Left ventricle myocardium superior (tissue), 1 donor: Measurements from ENCODE around the gene SEPHS1. TPM values are rescaled to one million over a fixed set of nuclear protein-coding genes. Genes with fewer than 3 reads are reported as not detected.
"Not testable (repeated sequence)": the region's sequence is repeated elsewhere in the genome, so short reads cannot be mapped to it uniquely, and the experiment has no call there.

Experiments used
- ATAC-seq: fragments of 200-7000 bp; cut with Tn5 transposase; one replicate; pipeline ENCODE4 v1.9.1; 2020; ENCODE audit warnings: mild to moderate bottlenecking, moderate library complexity
- DNase-seq: peaks from one replicate; pipeline ENCODE4 v3.0.0-alpha.2; 2020
- intact Hi-C: fragments of 100-400 bp; cut with micrococcal nuclease; formaldehyde crosslinking; loops from one replicate; pipeline ENCODE4 v1.11.0; 2022
- total RNA-seq: library from RNA; stranded (reverse); fragmentation: NEBNext Ultra II Directional; extraction: Animal tissue kit (Norgen Biotek cat#: 25700); gene quantifications from one replicate; pipeline ENCODE4 v1.2.1, GENCODE V29; 2021
- donor health status: DM: no; HTN: yes; CAD: no; lungs with severe emphysema.

The SEPHS1 gene
- total RNA-seq, 1 donor from 2014 or later, result 27.8 TPM

DNA sequence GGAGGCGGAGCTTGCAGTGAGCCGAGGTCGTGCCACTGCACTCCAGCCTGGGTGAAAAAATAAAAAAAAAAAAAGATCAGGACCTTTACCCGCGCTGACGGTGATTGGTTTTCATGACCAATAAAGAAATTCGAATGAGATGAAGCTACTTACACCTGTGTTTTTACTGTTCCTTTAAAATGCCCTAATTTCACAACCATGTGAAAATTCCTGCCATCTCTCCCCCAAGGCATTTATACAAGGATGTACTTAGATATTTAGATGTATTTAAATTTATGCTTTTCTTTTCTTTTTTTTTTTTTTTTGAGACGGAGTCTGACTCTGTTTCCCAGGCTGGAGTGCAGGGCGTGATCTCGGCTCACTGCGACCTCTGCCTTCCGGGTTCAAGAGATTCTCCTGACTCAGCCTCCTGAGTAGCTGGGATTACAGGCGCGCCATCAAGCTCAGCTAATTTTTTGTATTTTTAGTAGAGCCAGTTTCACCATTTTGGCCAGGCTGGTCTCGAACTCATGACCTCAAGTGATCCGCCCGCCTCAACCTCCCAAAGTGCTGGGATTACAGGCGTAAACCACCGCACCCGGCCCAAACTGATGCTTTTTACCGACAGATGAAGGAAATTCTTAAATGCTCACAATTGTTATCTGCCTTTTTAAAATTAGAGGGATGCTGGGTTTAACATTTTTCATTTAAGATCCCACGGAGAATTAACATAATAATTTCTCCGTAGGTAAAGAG lies 45.1 kb downstream of the SEPHS1 start:
- no peak for DNase-seq
- intact Hi-C loops, result loop anchor here (5.0 kb wide), 1 partner anchor 141 kb away; the partner anchor contains the start of gene MCM10
- no peak for ATAC-seq

DNA sequence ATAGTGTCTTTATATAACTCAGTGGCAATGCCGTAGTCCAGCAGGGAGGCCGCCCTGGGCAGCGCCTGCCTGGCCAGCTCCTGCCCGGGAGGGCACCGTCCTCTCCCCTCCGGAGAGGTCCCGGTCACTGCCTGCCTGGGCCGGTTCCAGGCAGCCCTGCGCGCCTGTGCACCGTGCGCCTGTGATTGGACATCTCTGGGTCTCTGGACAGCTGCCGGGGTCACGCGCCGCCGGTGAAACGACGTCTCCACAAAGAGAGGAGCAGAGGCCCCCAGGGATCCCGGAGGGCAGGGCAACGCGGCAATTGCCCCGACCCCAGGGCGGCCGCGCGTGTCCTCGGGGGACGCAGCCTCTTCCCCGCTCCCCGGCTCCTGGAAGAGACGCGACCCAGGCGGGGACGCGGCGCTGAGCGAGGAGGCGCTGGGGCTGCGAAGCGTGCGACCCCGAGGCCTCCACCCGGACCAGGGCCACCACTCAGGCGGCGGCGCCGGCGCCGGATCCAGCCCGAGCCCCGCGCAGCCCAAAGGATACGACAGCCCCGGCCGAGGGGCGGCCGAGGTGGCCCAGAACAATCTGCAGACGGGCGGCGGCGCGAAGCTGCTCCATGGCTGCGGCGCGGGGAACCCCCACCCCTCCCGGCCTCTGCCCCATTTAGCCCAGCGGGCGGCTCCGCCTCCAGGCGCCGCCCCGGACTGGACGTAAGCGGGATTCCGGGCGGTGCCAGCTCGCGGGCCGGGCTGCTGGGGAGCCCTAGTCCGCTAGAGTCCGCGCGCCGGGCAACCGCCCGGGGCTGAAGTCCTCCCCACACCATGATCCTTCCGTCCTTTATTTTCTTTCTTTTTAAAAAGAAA lies 48.4 kb downstream of the SEPHS1 start, which contains the start of gene PHYH:
TSS of gene PHYH (minus strand) at position 628 of the 851 bp plus-strand sequence. CDS start at position 606, 22 bp downstream.
- intact Hi-C loops, result loop anchor here (5.0 kb wide), 1 partner anchor 137 kb away; the partner anchor contains the start of gene MCM10
- DNase-seq (peak; percentile 96), ATAC-seq (peak; percentile 94)

DNA sequence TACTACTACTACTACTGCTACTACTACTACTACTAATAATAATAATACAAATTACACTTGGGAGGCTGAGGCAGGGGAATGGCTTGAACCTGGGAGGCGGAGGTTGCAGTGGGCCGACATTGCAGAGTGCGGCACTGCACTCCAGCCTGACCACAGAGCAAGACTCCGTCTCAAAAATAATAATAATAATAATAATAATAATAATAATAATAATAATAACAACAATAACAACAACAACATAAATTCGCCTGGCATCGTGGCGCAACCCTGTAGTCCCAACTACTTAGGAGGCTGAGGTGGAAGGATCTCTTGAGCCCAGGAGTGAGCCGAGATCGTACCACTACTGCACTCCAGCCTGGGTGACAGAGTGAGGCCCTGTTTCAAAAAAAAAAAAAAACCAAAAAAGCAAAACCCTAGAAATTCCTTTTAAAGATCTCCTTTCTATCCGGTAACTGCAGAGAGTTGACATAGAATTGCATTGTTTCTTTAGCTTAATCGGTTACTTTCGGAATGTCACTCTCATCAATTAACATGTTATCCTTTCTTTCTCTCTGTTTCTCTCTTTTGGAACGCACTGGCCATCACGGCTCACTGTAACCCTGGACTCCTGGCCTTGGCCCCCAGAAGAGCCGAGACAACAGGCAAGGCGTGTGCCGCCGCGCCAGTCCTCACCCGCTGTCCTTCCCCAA lies 49.2 kb downstream of the SEPHS1 start:
- DNase-seq (no peak), ATAC-seq (no peak)
- intact Hi-C loops, result no loop called here

DNA sequence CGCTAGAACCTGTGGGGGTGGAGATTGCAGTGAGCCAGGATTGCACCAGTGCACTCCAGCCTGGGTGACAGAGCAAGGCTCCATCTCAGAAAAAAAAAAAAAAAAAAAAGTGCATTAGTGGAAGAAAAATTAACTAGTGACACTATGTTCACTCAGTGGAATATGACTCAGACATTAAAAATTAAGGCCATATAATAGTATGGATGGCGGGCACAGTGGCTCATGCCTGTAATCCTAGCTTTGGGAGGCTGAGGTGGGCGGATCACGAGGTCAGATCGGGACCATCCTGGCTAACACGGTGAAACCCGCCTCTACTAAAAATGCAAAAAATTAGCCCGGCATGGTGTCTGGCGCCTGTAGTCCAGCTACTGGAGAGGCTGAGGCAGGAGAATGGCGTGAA lies 51.6 kb downstream of the SEPHS1 start:
- ATAC-seq (no peak), DNase-seq (no peak)
- intact Hi-C loops, result no loop called here

DNA sequence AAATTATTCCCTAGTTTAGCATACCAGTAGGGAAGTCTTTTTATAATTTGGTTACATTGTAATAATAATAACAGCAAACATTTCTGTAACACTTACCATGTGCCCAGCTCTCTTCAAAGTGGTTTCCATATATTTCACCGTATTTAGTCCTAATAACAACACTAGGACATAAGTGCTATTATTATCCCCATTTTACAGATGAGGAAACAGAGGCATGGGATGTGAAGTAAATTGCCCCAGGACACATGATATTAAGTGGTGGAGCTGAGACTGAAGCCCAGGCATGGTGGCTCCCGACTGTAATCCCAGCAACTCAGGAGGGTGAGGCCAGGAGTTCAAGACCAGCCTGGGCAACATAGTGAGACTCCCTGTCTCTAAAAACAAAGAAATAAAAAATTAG lies 53.3 kb downstream of the SEPHS1 start:
- DNase-seq (no peak), ATAC-seq (no peak)
- intact Hi-C loops, result no loop called here

DNA sequence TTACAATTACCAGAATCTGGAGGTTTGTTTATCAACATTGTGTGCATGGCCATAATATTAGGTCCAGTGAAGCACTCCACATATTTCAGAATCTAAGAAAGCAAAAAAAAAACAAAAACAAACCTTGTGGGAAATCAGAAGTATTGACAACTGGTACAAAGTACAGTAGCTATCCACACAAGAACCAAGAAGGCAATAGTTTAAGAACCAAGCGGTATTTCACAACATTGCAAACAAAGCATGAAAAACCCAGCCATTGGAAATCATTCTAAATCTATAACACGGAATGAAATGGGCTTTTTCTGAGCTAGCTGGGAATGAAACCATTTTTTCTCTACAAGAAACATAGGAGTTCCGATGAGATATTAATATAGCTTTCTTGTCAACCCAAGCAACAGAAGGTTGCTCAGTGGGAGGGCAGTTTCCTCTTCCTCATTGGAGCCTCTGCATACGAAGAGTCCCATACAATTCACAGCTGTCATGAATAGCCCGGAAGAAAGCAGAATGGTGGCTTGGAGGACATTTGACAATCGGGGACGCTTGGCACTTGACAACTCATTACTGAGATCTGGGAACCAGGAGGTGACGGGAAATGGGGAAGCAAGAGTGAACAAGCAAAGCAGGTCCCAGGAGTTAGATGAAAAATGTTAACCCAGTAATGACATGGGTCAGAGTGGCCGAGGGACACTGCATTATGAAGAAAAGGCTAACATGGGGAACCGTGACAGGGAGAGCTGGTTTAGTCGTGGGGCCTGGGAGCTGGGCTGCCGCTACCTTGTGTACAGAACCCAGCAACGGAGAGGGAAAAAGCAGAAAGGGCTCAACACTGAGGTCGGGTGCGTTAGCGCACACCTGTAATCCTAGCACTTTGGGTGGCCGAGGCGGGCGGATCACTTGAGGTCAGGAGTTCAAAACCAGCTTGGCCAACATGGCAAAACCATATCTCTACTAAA lies 56.0 kb downstream of the SEPHS1 start:
- ATAC-seq (no peak), DNase-seq (no peak)
- intact Hi-C loops, result no loop called here

DNA sequence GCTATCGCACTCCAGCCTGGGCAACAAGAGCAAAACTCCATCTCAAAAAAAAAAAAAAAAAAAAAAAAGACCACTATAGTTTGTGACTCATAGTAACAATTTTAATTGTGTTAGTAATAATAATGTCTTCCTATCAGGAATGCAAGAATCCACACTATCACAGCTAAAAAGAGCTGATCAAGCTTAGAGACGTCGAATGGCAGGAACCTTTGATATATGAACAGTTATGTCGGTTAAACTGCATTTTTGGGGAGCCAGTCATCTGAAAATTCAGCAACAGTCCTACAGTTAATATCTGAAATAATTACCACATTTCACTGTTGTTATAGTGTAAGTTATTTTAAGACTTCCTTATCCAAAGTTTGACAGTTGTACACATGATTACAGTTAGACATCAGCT lies 57.0 kb downstream of the SEPHS1 start:
- ATAC-seq, result no peak
- no peak for DNase-seq
- intact Hi-C loops, result no loop called here

DNA sequence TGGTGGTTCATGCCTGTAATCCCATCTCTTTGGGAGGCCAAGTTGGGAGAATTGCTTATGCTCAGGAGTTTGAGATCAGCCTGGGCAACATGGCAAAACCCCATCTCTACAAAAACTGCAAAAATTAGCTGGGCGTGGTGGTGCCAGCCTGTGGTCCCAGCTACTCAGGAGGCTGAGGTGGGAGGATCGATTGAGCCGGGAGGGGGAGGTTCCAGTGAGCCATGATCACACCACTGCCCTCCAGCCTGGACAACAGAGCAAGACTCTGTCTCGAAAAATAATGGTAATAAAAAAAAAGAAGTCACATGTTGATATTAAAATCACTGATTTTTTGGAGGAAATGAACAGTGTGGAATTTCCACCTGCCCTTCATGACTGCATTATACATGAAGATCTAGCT lies 64.0 kb downstream of the SEPHS1 start:
- ATAC-seq, result no peak
- DNase-seq, result no peak
- intact Hi-C loops, result no loop called here

DNA sequence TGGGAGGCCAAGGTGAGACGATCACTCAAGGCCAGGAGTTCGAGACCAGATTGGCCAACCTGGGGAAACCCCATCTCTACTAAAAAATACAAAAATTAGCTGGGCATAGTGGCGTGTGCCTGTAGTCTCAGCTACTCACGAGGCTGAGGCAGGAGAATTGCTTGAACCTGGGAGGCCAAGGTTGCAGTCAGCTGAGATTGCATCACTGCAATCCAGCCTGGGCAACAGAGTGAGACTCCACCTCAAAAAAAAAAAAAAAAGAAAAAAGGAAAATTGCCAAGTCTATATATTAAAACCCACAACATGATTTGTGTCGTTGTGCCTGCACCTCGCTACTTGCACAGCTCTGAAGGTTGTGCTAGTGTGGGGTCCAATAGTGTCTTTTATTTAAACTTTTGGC lies 65.7 kb downstream of the SEPHS1 start:
- DNase-seq, ATAC-seq, intact Hi-C loops: not testable (repeated sequence)

DNA sequence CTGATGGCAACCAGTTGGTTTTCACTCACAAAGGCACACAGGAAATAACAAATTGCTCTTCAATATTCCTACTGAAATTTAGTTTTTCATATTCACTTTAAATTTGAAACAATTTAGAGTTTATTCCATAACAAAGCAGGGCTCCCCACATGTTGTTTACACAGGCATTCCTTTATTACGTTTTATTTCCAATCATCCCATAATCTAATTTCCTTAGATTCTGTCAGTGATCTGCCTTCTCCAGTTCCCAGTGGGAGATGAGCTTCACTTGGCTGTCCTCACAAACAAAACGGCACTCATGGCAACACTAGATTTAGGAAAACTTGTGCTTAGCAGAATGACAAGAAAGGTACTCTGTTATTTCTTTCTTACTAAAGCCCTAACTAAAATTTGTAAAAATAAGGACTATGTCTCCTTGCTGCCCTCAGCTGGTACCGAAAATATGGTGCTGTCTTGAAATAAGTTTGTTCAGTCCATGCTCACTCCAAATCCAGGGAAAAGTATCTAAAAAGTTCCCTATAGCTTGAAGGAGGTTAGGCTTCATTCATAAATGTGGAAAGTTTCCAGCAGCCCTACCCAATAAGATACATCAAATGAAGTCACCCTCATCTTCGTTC lies 71.2 kb downstream of the SEPHS1 start:
- intact Hi-C loops, result no loop called here
- DNase-seq (no peak), ATAC-seq (no peak)

DNA sequence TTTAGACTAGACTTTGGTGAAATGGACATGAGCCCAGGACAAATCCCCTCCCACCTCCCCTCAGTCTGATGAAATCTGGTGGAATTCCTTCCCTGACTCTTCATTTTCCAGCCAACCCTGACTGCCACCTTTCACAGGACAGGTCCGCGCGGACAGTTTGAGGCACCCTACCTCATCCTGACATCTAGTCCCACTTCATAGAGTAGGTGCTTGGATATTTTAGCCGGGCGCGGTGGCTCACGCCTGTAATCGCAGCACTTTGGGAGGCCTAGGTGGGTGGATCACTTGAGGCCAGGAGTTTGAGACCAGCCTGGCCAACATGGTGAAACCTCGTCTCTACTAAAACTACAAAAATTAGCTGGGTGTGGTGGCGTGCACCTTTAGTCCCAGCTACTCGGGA lies 71.9 kb downstream of the SEPHS1 start:
- DNase-seq, ATAC-seq, intact Hi-C loops: not testable (repeated sequence)

DNA sequence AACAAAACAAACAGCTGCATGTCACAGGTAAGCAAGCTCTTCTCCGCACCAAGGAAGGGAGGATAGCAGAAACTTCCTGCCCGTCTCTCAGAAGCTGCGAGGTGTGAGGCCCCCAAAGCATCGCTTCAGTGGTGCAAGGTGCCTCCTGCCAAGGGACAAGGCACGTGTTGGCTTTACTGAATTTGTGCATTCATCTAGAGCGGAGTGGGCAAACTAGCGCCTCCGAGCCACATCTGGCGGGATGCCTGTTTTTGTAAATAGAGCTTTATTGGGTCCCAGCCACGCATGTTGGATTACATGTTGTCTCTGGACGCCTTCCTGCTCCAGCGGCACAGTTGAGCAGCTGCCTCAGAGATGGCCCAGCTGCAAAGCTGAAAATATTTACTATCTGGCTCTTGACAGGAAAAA lies 75.9 kb downstream of the SEPHS1 start:
- intact Hi-C loops, result no loop called here
- DNase-seq, result peak; percentile 66
- peak; percentile 85 for ATAC-seq

DNA sequence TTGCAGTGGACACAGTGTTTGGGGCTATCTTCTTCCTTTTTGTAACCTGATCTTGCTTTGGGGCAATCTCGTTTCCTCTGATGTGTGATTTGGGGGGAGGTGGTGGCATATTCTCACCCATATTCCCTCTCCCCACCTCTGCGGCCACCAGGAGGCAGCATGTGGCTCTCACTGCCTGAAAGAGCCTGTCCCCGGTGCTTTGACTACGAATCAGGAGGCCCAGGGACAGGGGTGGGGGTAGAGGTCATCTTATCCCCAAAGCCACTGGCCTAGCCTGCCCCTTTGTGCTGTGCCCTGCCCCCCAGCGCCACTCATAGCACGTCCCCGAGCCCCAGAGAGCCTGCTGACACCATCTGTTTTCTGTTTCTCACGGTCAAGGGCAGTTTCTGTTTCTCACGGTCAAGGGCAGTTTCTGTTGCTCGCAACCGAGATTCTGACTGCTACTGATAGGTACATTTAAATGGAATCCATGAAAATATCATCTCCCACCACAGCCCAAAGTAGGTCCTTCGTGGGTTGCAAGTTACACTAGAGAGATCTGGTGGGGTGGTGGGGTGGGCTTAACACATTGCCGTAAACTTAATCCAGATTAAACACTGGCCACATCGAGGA lies 76.4 kb downstream of the SEPHS1 start:
- intact Hi-C loops, result no loop called here
- DNase-seq (peak; percentile 56), ATAC-seq (peak; percentile 47)

DNA sequence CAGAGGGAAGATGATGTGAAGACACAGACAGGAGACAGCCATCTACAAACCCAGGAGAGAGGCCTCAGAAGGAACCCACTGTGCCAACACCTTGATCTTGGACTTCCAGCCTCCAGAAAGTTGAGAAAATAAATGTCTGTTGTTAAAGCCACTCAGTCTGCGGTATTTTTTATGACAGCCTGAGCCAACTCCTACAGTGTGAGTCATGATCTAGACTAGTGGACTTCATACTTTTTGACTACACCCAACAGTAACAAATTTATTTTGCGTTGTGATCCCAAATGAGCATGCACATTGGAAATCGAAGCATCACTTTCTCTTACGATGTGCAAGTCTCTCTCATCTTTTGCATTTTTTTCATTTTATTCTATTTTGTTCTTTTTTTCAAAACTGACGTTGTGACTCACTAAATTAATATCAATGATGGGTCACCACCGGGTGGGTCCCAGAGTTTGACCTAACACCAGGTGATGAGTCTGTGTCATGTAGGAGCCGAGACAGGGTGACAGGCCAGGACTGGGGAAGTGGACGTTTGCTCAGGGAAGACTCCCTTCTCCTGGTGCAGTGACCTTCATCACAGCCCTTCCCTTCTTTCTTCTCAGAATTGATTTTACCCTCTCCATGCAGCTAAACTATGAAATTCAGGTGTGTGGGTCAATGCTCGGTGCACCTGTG lies 77.1 kb downstream of the SEPHS1 start:
- intact Hi-C loops, result no loop called here
- no peak for DNase-seq
- ATAC-seq, result peak; percentile 78

DNA sequence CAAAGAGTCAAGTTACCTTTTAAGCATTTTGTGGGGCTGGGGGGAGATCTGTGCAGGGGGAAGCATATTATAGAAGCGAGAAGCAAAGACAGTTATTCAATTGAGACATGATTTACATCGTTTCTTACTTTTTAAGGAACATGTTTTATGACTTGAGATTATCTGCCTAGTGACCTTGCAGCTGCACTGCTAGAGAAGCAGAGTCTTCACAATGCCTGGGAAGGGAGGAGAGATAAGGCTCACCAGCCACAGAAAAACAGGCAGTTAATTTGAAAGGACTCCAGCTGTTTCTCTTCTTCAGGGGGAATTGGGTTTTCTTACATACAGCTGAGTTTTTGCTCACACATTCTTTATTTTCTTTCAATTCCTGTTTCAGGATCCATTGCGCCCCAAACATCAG lies 79.3 kb downstream of the SEPHS1 start:
- DNase-seq (no peak), ATAC-seq (no peak)
- intact Hi-C loops, result no loop called here

DNA sequence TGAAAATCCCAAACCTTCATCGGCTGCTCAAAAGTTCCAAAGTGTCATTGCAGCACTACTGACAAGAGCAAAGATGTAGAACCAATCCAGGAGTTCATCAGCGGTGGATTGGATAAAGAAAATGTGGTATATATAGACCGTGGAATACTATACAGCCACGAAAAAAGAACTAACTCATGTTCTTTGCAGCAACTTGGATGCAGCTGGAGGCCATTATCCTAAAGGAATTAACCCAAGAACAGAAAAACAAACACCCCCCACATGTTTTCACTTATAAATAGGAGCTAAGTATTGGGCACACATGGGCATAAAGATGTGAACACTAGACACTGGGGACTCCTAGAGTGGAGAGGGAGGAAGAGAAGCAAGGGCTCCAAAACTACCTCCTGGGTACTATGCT lies 79.8 kb downstream of the SEPHS1 start:
- DNase-seq, result no peak
- no peak for ATAC-seq
- intact Hi-C loops, result no loop called here
